SK-N-SH (cell line): ENCODE measurements around the gene SMAD4. TPM values are rescaled to one million over a fixed set of nuclear protein-coding genes. Genes with fewer than 3 reads are reported as not detected.

Experiments
- CTCF ChIA-PET: fragments of 300-600, 350-600 bp; formaldehyde crosslinking; extraction: SDS; loops from one replicate; lab custom pipeline; 2021; lab: Yijun Ruan, JAX
- POLR2A ChIA-PET: fragments of 350-600 bp; sonication (Branson Sonifier 250); formaldehyde crosslinking; extraction: SDS; loops from one replicate; lab custom pipeline; 2020; ENCODE audit warnings: antibody characterized with exemption, inconsistent platforms; lab: Yijun Ruan, JAX
- DNase-seq: peaks from one replicate; pipeline ENCODE4 v3.0.0; 2012
- H2AFZ ChIP-seq: fragments of 200-600 bp; sonication (generic); 2 replicates; pipeline ENCODE4 v1.8.1; 2016; ENCODE audit warnings: antibody characterized with exemption, mild to moderate bottlenecking, low read depth
- H3F3A ChIP-seq: fragments of 200-600 bp; sonication (generic); replicated peaks from 2 replicates; pipeline ENCODE3; 2016; ENCODE audit warnings: antibody characterized with exemption, mild to moderate bottlenecking; ENCODE audit not compliant: insufficient read depth
- H3K27ac ChIP-seq, 2 experiments: fragments of 200-500 bp in 1 of 2; fragments of 200-600 bp in 1 of 2; sonication (Bioruptor generic) in 1 of 2; sonication (generic), shearing (Covaris generic) in 1 of 2; 2 replicates each; pipeline versions ENCODE4 v1.5.1 to v1.6.1; 2014 to 2016; ENCODE audit warnings: low read depth in 2 of 2, inconsistent platforms in 1 of 2, low read length in 1 of 2, mild to moderate bottlenecking in 1 of 2, mixed read lengths in 1 of 2
- H3K27me3 ChIP-seq: fragments of 200-600 bp; sonication (generic), shearing (Covaris generic); 2 replicates; pipeline ENCODE4 v1.6.1; 2016; ENCODE audit warnings: mixed run types; ENCODE audit not compliant: insufficient read depth
- H3K36me3 ChIP-seq, 2 experiments: fragments of 200-500 bp in 1 of 2; fragments of 200-600 bp in 1 of 2; sonication (Bioruptor generic) in 1 of 2; sonication (generic) in 1 of 2; replicated peaks in 1 of 2; 2 replicates each; pipeline versions ENCODE3 to v1.5.1; 2014 to 2016; ENCODE audit warnings: low read length in 1 of 2, mild to moderate bottlenecking in 1 of 2; ENCODE audit not compliant: insufficient read depth in 2 of 2, control insufficient read depth in 1 of 2
- H3K4me1 ChIP-seq, 2 experiments: fragments of 200-500 bp in 1 of 2; fragments of 200-600 bp in 1 of 2; sonication (Bioruptor generic) in 1 of 2; sonication (generic), shearing (Covaris generic) in 1 of 2; 2 replicates each; pipeline versions ENCODE4 v1.5.1 to v1.6.1; 2014 to 2016; ENCODE audit warnings: low read depth in 1 of 2, low read length in 1 of 2, mixed run types in 1 of 2; ENCODE audit not compliant: insufficient read depth in 2 of 2, control insufficient read depth in 1 of 2
- H3K4me2 ChIP-seq: fragments of 200-600 bp; sonication (generic), shearing (Covaris generic); 2 replicates; pipeline ENCODE4 v1.6.1; 2017; ENCODE audit warnings: mixed run types
- H3K4me3 ChIP-seq, 2 experiments: fragments of 200-500 bp in 1 of 2; fragments of 200-600 bp in 1 of 2; sonication (Bioruptor generic) in 1 of 2; sonication (generic), shearing (Covaris generic) in 1 of 2; 2 replicates each; pipeline versions ENCODE4 v1.5.1 to v1.8.1; 2014 to 2016; ENCODE audit warnings: low read depth in 2 of 2, inconsistent platforms in 1 of 2, low read length in 1 of 2, mild to moderate bottlenecking in 1 of 2, mixed read lengths in 1 of 2, moderate library complexity in 1 of 2
- H3K79me2 ChIP-seq: fragments of 200-600 bp; sonication (generic); 2 replicates; pipeline ENCODE4 v1.8.1; 2017; ENCODE audit warnings: mild to moderate bottlenecking; ENCODE audit not compliant: insufficient read depth
- H3K9ac ChIP-seq: fragments of 200-600 bp; sonication (generic); 2 replicates; pipeline ENCODE4 v1.6.1; 2017; ENCODE audit warnings: mixed run types
- H3K9me2 ChIP-seq: fragments of 200-600 bp; sonication (generic); 2 replicates; pipeline ENCODE4 v1.6.1; 2017; ENCODE audit warnings: mixed run types
- H3K9me3 ChIP-seq: fragments of 200-600 bp; sonication (generic); 2 replicates; pipeline ENCODE4 v1.6.1; 2017; ENCODE audit warnings: mixed run types, mild to moderate bottlenecking, moderate library complexity
- H4K20me1 ChIP-seq: fragments of 200-600 bp; sonication (generic); 2 replicates; pipeline ENCODE4 v1.6.1; 2017; ENCODE audit warnings: mild to moderate bottlenecking, mixed run types; ENCODE audit not compliant: insufficient read depth
- ELF1 ChIP-seq: IDR thresholded peaks from 2 replicates; pipeline ENCODE4 v1.4.0; 2012
- EP300 ChIP-seq, 2 experiments: IDR thresholded peaks; 2 replicates each; pipeline versions ENCODE4 v1.4.0 to v1.6.1; 2012; ENCODE audit warnings: borderline replicate concordance in 1 of 2, low read depth in 1 of 2, low read length in 1 of 2
- FOSL2 ChIP-seq: IDR thresholded peaks from 2 replicates; pipeline ENCODE4 v1.4.0; 2012; ENCODE audit warnings: low read depth, mild to moderate bottlenecking, moderate library complexity, borderline replicate concordance
- FOXJ3 ChIP-seq: sonication (generic); formaldehyde crosslinking; IDR thresholded peaks from 2 replicates; pipeline ENCODE4 v1.5.1; 2020; ENCODE audit warnings: mild to moderate bottlenecking, missing genetic modification reagents
- GATA2 ChIP-seq: sonication (generic); formaldehyde crosslinking; IDR thresholded peaks from 2 replicates; pipeline ENCODE4 v1.5.0; 2020; ENCODE audit warnings: mild to moderate bottlenecking, missing genetic modification reagents
- JUND ChIP-seq: IDR thresholded peaks from 2 replicates; pipeline ENCODE4 v1.4.0; 2012
- MEF2A ChIP-seq: IDR thresholded peaks from 2 replicates; pipeline ENCODE4 v1.4.0; 2012; ENCODE audit warnings: low read depth, borderline replicate concordance
- MXI1 ChIP-seq: IDR thresholded peaks from 2 replicates; pipeline ENCODE4 v1.6.1; 2012; ENCODE audit warnings: mild to moderate bottlenecking, low read depth, low read length, improper control_type of control experiment
- NFIC ChIP-seq: IDR thresholded peaks from 2 replicates; pipeline ENCODE4 v1.4.0; 2012; ENCODE audit warnings: borderline replicate concordance
- NRF1 ChIP-seq: IDR thresholded peaks from 2 replicates; pipeline ENCODE4 v1.6.1; 2012; ENCODE audit warnings: low read depth, mild to moderate bottlenecking, low read length
- POLR2AphosphoS5 ChIP-seq: IDR thresholded peaks from 2 replicates; pipeline ENCODE4 v1.6.1; 2012; ENCODE audit warnings: low read depth, low read length
- RAD21 ChIP-seq: IDR thresholded peaks from 2 replicates; pipeline ENCODE4 v1.6.1; 2012; ENCODE audit warnings: mild to moderate bottlenecking, low read length
- RFX5 ChIP-seq: IDR thresholded peaks from 2 replicates; pipeline ENCODE4 v1.6.1; 2012; ENCODE audit warnings: mild to moderate bottlenecking, improper control_type of control experiment, low read length
- RXRA ChIP-seq: IDR thresholded peaks from 2 replicates; pipeline ENCODE4 v1.4.0; 2012; ENCODE audit warnings: low read depth, mild to moderate bottlenecking, borderline replicate concordance
- SIN3A ChIP-seq: IDR thresholded peaks from 2 replicates; pipeline ENCODE4 v1.6.1; 2012; ENCODE audit warnings: low read depth, mild to moderate bottlenecking, low read length, moderate library complexity, borderline replicate concordance
- SMC3 ChIP-seq: IDR thresholded peaks from 2 replicates; pipeline ENCODE4 v1.6.1; 2012; ENCODE audit warnings: low read depth, low read length, improper control_type of control experiment
- YY1 ChIP-seq: IDR thresholded peaks from 2 replicates; pipeline ENCODE4 v1.4.0; 2012; ENCODE audit warnings: low read depth, mild to moderate bottlenecking
- polyA plus RNA-seq, 3 experiments: library from polyadenylated mRNA; depleted of rRNA; stranded (reverse); fragments of >200 nt; gene quantifications; 2 replicates each; pipeline ENCODE4 v1.2.3, GENCODE V29; 2012
- TF ChIP-seq, protein P1 (sequence below): fragments of 150-350 bp; IDR thresholded peaks from 2 replicates; pipeline ENCODE4 v1.6.1; 2016; ENCODE audit warnings: mild to moderate bottlenecking, low read depth, low read length
- TF ChIP-seq, protein P2 (sequence below): IDR thresholded peaks from 2 replicates; pipeline ENCODE4 v1.4.0; 2012; ENCODE audit warnings: low read depth
- TF ChIP-seq, protein P3 (sequence below): fragments of 200-600 bp; sonication (generic); IDR thresholded peaks from 2 replicates; pipeline ENCODE4 v1.6.1; 2017; ENCODE audit warnings: antibody characterized with exemption, mild to moderate bottlenecking, moderate library complexity

Gene SMAD4
- polyA plus RNA-seq, 1 of the 3 experiments (the other 2 are of a cell fraction): 43.3 TPM

- Histone ChIP-seq H3K79me2 (peaks cover 87% of the 10 kb centered on the region), H3K9me3 (no peaks in the 10 kb centered on the region), H2AFZ (no peak overlapping the region), H3K36me3 (peaks cover 70 to 73% of the 10 kb centered on the region in 2 experiments), H3K4me2 (no peak overlapping the region), H3F3A (peaks cover 8% of the 10 kb centered on the region), H3K9ac (no peak overlapping the region), H3K9me2 (no peaks in the 10 kb centered on the region), H3K27ac (no peak overlapping the region), H3K27me3 (no peaks in the 10 kb centered on the region), H3K4me1 (no peaks in the 10 kb centered on the region; a peak in 1 of 4 replicates), H3K4me3 (no peak overlapping the region), H4K20me1 (peaks cover 6% of the 10 kb centered on the region; the same call in 1 of the 2 replicates)
- DNase-seq: no peak
- ChIA-PET POLR2A (no interaction called here), CTCF (interaction anchor here (1.1 to 1.7 kb wide), 2 partner anchors 26 to 234 kb away, joined by 3 to 4 read pairs; no protein-coding TSS in a partner anchor)
- TF ChIP-seq, protein P1, sequence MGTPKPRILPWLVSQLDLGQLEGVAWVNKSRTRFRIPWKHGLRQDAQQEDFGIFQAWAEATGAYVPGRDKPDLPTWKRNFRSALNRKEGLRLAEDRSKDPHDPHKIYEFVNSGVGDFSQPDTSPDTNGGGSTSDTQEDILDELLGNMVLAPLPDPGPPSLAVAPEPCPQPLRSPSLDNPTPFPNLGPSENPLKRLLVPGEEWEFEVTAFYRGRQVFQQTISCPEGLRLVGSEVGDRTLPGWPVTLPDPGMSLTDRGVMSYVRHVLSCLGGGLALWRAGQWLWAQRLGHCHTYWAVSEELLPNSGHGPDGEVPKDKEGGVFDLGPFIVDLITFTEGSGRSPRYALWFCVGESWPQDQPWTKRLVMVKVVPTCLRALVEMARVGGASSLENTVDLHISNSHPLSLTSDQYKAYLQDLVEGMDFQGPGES: no peak
- TF ChIP-seq RAD21: no peak
- no peak for TF ChIP-seq SIN3A
- TF ChIP-seq, protein P2, sequence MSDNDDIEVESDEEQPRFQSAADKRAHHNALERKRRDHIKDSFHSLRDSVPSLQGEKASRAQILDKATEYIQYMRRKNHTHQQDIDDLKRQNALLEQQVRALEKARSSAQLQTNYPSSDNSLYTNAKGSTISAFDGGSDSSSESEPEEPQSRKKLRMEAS: no peak
- TF ChIP-seq NRF1: no peak
- TF ChIP-seq FOXJ3 (CRISPR knock-in tag): no peak
- no peak for TF ChIP-seq FOSL2
- no peak for TF ChIP-seq MEF2A
- TF ChIP-seq GATA2: no peak
- TF ChIP-seq EP300 (IDR thresholded peaks at IDR 0.05; ENCODE audit: borderline replicate concordance in 1 of 2, low read depth in 1 of 2, low read length in 1 of 2): no peak
- no peak for TF ChIP-seq SMC3
- no peak for TF ChIP-seq JUND
- no peak for TF ChIP-seq MXI1
- no peak for TF ChIP-seq YY1
- TF ChIP-seq NFIC: no peak
- TF ChIP-seq, protein P3, sequence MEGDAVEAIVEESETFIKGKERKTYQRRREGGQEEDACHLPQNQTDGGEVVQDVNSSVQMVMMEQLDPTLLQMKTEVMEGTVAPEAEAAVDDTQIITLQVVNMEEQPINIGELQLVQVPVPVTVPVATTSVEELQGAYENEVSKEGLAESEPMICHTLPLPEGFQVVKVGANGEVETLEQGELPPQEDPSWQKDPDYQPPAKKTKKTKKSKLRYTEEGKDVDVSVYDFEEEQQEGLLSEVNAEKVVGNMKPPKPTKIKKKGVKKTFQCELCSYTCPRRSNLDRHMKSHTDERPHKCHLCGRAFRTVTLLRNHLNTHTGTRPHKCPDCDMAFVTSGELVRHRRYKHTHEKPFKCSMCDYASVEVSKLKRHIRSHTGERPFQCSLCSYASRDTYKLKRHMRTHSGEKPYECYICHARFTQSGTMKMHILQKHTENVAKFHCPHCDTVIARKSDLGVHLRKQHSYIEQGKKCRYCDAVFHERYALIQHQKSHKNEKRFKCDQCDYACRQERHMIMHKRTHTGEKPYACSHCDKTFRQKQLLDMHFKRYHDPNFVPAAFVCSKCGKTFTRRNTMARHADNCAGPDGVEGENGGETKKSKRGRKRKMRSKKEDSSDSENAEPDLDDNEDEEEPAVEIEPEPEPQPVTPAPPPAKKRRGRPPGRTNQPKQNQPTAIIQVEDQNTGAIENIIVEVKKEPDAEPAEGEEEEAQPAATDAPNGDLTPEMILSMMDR: no peak
- TF ChIP-seq POLR2AphosphoS5: no peak
- no peak for TF ChIP-seq RFX5
- no peak for TF ChIP-seq ELF1
- no peak for TF ChIP-seq RXRA
Measured at GRCh38 chr18:51053814-51054213, 23.8 kb downstream of the SMAD4 start.
